Spleen (tissue), 11 donors: ENCODE measurements around the gene CDK14. TPM values are rescaled to one million over a fixed set of nuclear protein-coding genes. Genes with fewer than 3 reads are reported as not detected.

Experiments
- DNase-seq: peaks from one replicate; pipeline ENCODE4 v3.0.0-alpha.2; 2020
- H3K27ac ChIP-seq, 8 donors: fragments of 200-600 bp; sonication (generic) in 7 of 8; 1 replicate in 4 of 8; 2 replicates in 4 of 8; pipeline versions ENCODE4 v1.5.0 to v1.8.0; 2016 to 2021; ENCODE audit warnings: inconsistent platforms in 4 of 8, mild to moderate bottlenecking in 4 of 8, moderate library complexity in 1 of 8
- H3K27me3 ChIP-seq, 7 donors: fragments of 200-600 bp; sonication (generic) in 6 of 7; replicated peaks in 1 of 7; 1 replicate in 4 of 7; 2 replicates in 3 of 7; pipeline versions ENCODE4 v1.5.0 to v1.8.0; 2016 to 2021; ENCODE audit warnings: inconsistent platforms in 3 of 7, mild to moderate bottlenecking in 1 of 7
- H3K36me3 ChIP-seq, 6 donors: fragments of 200-600 bp; sonication (generic) in 5 of 6; 1 replicate in 4 of 6; 2 replicates in 2 of 6; pipeline versions ENCODE4 v1.5.0 to v1.8.0; 2016 to 2021; ENCODE audit warnings: inconsistent platforms in 2 of 6
- H3K4me1 ChIP-seq, 6 donors: fragments of 200-600 bp; sonication (generic) in 5 of 6; 1 replicate in 3 of 6; 2 replicates in 3 of 6; pipeline versions ENCODE4 v1.5.0 to v1.8.0; 2016 to 2021; ENCODE audit warnings: inconsistent platforms in 3 of 6
- H3K4me3 ChIP-seq, 8 donors: fragments of 200-600 bp; sonication (generic) in 7 of 8; 1 replicate in 4 of 8; 2 replicates in 4 of 8; pipeline versions ENCODE4 v1.5.0 to v1.8.0; 2016 to 2021; ENCODE audit warnings: inconsistent platforms in 4 of 8, mild to moderate bottlenecking in 4 of 8, moderate library complexity in 2 of 8
- H3K9me3 ChIP-seq, 8 donors: fragments of 200-600 bp; sonication (generic) in 7 of 8; 1 replicate in 4 of 8; 2 replicates in 4 of 8; pipeline versions ENCODE4 v1.5.0 to v1.8.0; 2016 to 2021; ENCODE audit warnings: inconsistent platforms in 4 of 8
- POLR2A ChIP-seq, 3 donors: fragments of 450-650 bp; IDR thresholded peaks; one replicate each; pipeline ENCODE4 v1.5.1; 2017; ENCODE audit warnings: antibody characterized with exemption in 3 of 3, mild to moderate bottlenecking in 1 of 3
- POLR2AphosphoS5 ChIP-seq, 3 donors: sonication (generic); formaldehyde crosslinking; IDR thresholded peaks; one replicate each; pipeline ENCODE4 v1.5.1; 2017; ENCODE audit warnings: antibody characterized with exemption in 3 of 3
- WGBS, 5 donors: extraction: QIAGEN DNeasy Blood & Tissue Kit in 3 of 5; methylation state at CpG; one replicate each; pipeline versions ENCODE4 v1.1.5 to v1.1.7; 2013 to 2018; 5-methylcytosine and 5-hydroxymethylcytosine counted together
- intact Hi-C: fragments of 100-400 bp; cut with DNase I; formaldehyde crosslinking; loops from one replicate; pipeline ENCODE4 v1.15.0; 2023; ENCODE audit warnings: low total_unique reads
- polyA plus RNA-seq, 3 donors: library from polyadenylated mRNA; stranded (reverse); fragments of 200-250 nt; gene quantifications; one replicate each; pipeline ENCODE4 v1.2.1, GENCODE V29; 2013
- total RNA-seq, 7 donors: library from RNA; depleted of rRNA in 3 of 7; stranded (reverse); fragments of >200 nt in 3 of 7; fragmentation: NEBNext Ultra II Directional in 4 of 7; extraction: Animal tissue kit (Norgen Biotek cat#: 25700) in 4 of 7; gene quantifications; one replicate each; pipeline versions ENCODE4 v1.1.0 to v1.2.1, GENCODE V29; 2016 to 2021
- TF ChIP-seq, protein P1 (sequence below), 11 experiments: fragments of 200-600 bp in 7 of 11; fragments of 450-650 bp in 4 of 11; sonication (generic) in 4 of 11; IDR thresholded peaks in 8 of 11; conservative IDR thresholded peaks in 3 of 11; 1 replicate in 7 of 11; 2 replicates in 4 of 11; pipeline versions ENCODE4 v1.4.0 to v1.8.0; 2016 to 2021; ENCODE audit warnings: antibody characterized with exemption in 11 of 11, inconsistent platforms in 4 of 11, mild to moderate bottlenecking in 1 of 11
- donor health status: healthy with polysubstance abuse.
- donor health status: DM: no; HTN: no; CAD: no; lungs with moderate emphysema.
- donor health status: DM: no; HTN: no; CAD: no.
- donor health status: Bipolar disorder and iron deficiency.
- donor health status: healthy.
- donor health status: DM: no; HTN: no; CAD: no.
- donor health status: DM: yes; HTN: yes; CAD: no.

CDK14 gene
- total and polyA plus RNA-seq, 10 donors, result 6.6 to 109 (median 51.2) TPM

DNA sequence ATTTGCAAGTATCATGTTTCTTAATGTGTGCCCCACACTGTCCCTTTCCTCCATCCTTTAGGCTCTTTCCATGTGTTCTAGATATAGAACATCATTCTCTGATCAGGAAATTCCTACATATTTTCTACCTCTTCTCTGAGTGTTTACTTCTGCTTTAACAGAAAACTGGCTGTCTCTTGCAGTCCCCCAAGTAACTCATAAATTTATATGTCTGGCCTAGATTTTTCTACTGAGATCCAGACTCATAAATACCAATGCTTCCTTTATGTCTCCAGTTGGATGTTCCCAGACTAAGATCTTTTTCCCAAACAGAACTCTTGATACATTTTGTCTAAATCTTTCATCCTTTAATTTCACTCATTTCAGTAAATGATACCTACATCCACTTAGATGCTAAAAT, 181.8 kb downstream of the CDK14 start:
- Histone ChIP-seq H3K27me3 (no peaks in the 10 kb centered on the region), H3K4me3 (no peak overlapping the region), H3K27ac (peak overlapping the region in 1 of 8 donors; percentile 53), H3K4me1 (no peaks in the 10 kb centered on the region), H3K36me3 (peaks cover 0 to 7% (median 0%) of the 10 kb centered on the region in 6 donors), H3K9me3 (peaks cover 0 to 49% (median 30%) of the 10 kb centered on the region in 8 donors)
- no peak for TF ChIP-seq POLR2A (IDR thresholded peaks at IDR 0.05)
- TF ChIP-seq POLR2AphosphoS5 (IDR thresholded peaks at IDR 0.05), result no peak
- TF ChIP-seq, protein P1, sequence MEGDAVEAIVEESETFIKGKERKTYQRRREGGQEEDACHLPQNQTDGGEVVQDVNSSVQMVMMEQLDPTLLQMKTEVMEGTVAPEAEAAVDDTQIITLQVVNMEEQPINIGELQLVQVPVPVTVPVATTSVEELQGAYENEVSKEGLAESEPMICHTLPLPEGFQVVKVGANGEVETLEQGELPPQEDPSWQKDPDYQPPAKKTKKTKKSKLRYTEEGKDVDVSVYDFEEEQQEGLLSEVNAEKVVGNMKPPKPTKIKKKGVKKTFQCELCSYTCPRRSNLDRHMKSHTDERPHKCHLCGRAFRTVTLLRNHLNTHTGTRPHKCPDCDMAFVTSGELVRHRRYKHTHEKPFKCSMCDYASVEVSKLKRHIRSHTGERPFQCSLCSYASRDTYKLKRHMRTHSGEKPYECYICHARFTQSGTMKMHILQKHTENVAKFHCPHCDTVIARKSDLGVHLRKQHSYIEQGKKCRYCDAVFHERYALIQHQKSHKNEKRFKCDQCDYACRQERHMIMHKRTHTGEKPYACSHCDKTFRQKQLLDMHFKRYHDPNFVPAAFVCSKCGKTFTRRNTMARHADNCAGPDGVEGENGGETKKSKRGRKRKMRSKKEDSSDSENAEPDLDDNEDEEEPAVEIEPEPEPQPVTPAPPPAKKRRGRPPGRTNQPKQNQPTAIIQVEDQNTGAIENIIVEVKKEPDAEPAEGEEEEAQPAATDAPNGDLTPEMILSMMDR (IDR thresholded peaks at IDR 0.05 in 8 of 11, conservative IDR thresholded peaks at IDR 0.05 in 3 of 11), result no peak
- intact Hi-C loops, result no loop called here
- DNase-seq, result no peak

DNA sequence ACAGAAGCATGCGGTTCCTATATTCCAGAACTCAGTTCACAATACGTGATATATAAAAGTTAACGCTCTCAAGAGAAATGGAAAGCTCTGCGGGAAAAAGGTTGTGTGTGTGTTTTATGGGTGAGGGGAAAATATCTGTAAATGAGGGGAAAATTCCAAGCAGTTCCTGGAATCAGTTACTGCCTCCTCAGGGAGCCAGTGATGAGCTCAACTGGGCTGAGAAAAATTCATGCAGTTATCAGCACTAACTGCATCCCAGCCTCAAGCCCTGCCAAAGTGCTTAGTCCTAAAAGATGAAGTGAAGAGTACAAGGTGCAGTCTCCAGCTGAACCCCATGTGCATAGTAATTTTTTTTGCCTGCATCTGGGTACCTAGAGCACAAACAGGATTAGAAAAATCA, 191.9 kb downstream of the CDK14 start:
- Histone ChIP-seq H3K27ac (no peak overlapping the region), H3K9me3 (peaks cover 0 to 21% (median 10%) of the 10 kb centered on the region in 8 donors), H3K27me3 (no peaks in the 10 kb centered on the region), H3K36me3 (peaks cover 0 to 28% (median 2%) of the 10 kb centered on the region in 6 donors), H3K4me1 (no peaks in the 10 kb centered on the region), H3K4me3 (no peak overlapping the region)
- no peak for TF ChIP-seq POLR2AphosphoS5 (IDR thresholded peaks at IDR 0.05)
- no peak for TF ChIP-seq POLR2A (IDR thresholded peaks at IDR 0.05)
- TF ChIP-seq, protein P1 (IDR thresholded peaks at IDR 0.05 in 8 of 11, conservative IDR thresholded peaks at IDR 0.05 in 3 of 11), result no peak
- WGBS, 5 donors, result 84 to 95% (median 94%) methylated on average over 4 of the region's 4 CpGs
- intact Hi-C loops, result no loop called here
- no peak for DNase-seq

DNA sequence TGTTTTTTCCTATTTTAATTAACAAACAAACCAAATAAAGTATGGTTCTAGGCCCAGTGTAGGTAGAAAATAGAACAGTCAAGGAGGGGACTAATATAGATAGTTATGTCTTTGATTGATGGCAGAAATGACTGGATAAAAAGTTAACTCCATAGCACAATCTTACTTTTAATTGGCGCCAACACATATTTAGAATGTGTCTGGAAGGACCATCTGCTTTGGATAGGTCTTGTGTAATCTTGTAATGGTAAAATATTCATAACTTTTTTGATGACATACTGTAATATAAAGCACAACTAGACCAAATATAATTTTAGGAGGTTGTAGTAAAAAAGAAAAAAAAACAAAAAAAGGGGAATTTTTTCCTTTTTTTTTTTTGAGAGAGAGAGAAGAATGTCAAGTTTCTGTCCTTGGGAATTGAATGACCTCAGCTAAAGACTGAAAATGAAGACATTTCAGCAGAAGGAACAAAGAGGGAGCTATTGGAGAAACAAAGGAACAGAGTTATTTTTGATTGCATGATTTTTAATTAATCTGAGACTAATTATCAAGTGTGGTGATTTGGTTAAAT, 193.7 kb downstream of the CDK14 start:
- intact Hi-C loops, result no loop called here
- no peak for DNase-seq
- Histone ChIP-seq H3K4me3 (no peak overlapping the region), H3K27ac (no peak overlapping the region), H3K4me1 (no peaks in the 10 kb centered on the region), H3K36me3 (peaks cover 0 to 34% (median 2%) of the 10 kb centered on the region in 6 donors), H3K27me3 (no peaks in the 10 kb centered on the region), H3K9me3 (peaks cover 0 to 28% (median 24%) of the 10 kb centered on the region in 8 donors)
- TF ChIP-seq POLR2A (IDR thresholded peaks at IDR 0.05), result no peak
- TF ChIP-seq POLR2AphosphoS5 (IDR thresholded peaks at IDR 0.05), result no peak
- TF ChIP-seq, protein P1 (IDR thresholded peaks at IDR 0.05 in 8 of 11, conservative IDR thresholded peaks at IDR 0.05 in 3 of 11), result no peak
- WGBS, 5 donors, result 89 to 100% (median 96%) methylated on average over 1 of the region's 1 CpG

DNA sequence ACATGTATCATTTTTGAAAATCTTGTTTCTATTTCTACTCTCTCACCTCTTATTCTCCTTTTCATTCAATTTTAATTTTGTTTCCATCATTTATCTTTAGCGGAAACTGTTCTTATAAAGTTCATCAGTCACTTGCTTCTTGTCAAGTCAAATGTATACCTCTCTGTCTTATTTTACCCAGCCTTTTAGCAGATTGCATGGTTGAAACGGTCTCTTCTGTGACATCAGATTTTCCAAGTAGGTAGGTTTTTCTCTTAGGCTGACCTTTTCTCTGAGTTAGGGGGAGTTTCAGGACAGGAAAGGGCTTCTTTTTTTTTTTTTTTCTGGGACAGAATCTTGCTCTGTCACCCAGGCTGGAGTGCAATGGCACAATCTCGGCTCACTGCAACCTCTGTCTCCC, 195.5 kb downstream of the CDK14 start:
- intact Hi-C loops, result no loop called here

More for the DNA sequence above, 195.5 kb downstream of the CDK14 start:
- TF ChIP-seq POLR2AphosphoS5 (IDR thresholded peaks at IDR 0.05) (no peak), POLR2A (IDR thresholded peaks at IDR 0.05) (no peak)
- TF ChIP-seq, protein P1 (IDR thresholded peaks at IDR 0.05 in 8 of 11, conservative IDR thresholded peaks at IDR 0.05 in 3 of 11), result no peak
- Histone ChIP-seq H3K4me1 (no peaks in the 10 kb centered on the region), H3K4me3 (no peak overlapping the region), H3K9me3 (peaks cover 0 to 38% (median 27%) of the 10 kb centered on the region in 8 donors), H3K27ac (no peak overlapping the region), H3K27me3 (no peaks in the 10 kb centered on the region), H3K36me3 (peaks cover 0 to 34% (median 2%) of the 10 kb centered on the region in 6 donors)
- WGBS, 5 donors, result 62 to 80% (median 77%) methylated on average over 3 of the region's 3 CpGs
- DNase-seq, result no peak
